HG02981 (cell line): ENCODE results near the gene MMP8.
A peak's percentile ranks its signal among the peaks of the same experiment; 100 is the strongest.
"Not testable (repeated sequence)": the region's sequence is repeated elsewhere in the genome, so short reads cannot be mapped to it uniquely, and the experiment has no call there.

Experiments used
- ATAC-seq: cut with Tn5 transposase; IDR thresholded peaks from one replicate; pipeline ENCODE4 v1.9.1; 2021; ENCODE audit warnings: mild to moderate bottlenecking, moderate library complexity; ENCODE audit not compliant: unreplicated experiment

MMP8 gene, protein sequence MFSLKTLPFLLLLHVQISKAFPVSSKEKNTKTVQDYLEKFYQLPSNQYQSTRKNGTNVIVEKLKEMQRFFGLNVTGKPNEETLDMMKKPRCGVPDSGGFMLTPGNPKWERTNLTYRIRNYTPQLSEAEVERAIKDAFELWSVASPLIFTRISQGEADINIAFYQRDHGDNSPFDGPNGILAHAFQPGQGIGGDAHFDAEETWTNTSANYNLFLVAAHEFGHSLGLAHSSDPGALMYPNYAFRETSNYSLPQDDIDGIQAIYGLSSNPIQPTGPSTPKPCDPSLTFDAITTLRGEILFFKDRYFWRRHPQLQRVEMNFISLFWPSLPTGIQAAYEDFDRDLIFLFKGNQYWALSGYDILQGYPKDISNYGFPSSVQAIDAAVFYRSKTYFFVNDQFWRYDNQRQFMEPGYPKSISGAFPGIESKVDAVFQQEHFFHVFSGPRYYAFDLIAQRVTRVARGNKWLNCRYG

DNA sequence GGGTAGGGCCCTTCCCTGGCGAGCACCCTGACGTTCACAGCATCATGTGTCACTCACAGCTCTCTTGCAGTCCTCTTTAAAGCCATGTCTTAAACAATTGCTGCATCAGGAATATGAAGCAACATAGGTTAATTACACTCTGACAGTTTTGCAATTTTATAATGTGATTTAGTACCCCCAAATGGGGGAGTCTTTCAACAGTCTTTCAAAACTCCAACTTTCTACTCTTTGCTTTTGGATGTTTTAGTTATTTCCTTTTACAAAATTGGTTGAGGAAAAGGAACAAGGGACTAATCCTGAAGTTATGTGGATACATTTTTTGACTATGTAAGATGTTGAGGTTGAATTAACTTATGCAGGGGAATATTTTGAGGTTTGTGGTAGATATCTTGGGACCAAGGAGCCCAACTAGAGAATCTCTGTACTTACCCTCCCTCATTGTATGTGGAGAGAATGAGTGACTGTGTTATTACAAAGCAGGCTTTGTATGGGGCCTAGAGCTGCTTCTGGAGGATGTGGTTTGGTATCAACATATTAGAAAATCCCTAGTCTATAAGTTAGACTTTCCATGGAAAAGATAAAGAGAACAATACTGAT lies at the start of gene MMP8:
MMP8 (minus strand) TSS at position 51 of the 597 bp plus-strand sequence. CDS start 99 bp downstream, outside the sequence.
- ATAC-seq, result no peak

DNA sequence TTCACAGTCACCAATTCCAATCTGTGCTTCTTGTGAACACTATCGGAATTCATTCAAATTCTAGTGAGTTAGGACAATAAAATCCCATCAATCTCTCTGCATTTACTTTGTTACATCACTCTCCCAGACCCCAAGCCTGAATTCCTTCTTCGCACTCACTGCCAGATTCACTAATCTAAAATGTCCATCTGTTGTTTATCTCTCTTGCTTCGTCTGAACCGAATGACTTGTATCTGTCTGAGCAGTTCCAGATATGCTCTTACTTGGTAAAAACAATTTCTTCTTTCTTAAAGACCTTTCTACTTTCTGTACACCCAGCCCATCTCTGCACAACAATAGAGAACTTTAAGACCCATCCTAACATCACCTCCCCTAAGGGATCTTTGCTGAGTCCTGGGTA lies 48.6 kb upstream of the MMP8 start:
- ATAC-seq, result no peak

DNA sequence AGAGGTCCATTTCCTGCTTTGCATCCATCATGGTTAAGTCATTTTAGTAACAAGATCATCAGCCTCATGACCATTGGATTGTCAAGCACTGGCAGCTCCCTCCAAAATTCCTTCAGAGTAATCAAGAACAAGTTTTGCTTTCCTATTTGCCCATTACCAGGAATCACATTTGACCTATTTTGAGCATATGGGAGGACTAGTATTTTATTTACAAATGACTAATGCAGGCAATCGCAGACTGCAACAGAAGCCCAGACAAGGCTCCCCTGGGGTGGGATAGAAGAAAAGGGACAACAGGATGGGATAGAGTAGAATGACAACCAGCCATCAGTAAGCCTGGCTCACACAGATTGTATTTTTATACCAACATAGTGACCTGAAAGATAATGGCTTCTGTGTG lies 46.6 kb upstream of the MMP8 start:
- ATAC-seq, result no peak

DNA sequence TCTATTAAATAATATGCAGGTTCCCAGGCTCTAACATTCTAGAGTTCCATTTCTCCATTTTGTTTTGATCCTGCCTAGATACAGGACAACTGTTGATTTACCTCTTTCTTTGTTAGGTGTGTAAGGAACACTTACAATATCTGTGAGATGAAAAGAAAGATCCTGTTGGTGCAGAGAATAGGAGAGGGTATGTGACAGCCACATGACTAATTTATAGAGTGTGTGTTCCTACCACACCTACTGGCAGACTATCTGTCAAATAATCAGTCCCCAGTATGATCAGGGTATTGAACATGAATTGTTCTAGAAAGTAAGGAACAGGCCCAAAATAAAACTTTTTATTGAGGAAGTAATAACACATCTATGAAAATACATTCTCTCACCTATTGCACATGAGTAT lies 45.4 kb upstream of the MMP8 start:
- ATAC-seq, result no peak

DNA sequence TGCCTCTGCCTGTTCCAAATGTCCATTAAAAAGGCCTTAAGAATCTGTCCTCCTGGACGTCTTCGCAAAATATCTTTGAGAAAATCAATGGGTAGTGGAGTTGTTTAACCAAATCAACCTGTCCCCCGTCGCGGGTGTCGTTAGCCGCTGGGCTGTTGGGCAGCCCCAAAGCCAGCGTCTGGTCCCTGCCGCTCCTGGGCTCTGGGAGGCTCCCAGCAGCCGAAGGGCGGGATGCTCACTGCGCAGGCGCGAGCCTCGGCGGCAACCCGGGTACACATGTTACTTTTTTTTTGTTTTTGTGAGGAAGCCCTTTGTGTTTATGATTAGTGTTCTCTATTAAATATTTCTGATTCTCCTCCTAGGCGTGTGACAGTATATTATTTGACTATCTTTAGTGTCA lies 43.0 kb upstream of the MMP8 start:
- no peak for ATAC-seq

DNA sequence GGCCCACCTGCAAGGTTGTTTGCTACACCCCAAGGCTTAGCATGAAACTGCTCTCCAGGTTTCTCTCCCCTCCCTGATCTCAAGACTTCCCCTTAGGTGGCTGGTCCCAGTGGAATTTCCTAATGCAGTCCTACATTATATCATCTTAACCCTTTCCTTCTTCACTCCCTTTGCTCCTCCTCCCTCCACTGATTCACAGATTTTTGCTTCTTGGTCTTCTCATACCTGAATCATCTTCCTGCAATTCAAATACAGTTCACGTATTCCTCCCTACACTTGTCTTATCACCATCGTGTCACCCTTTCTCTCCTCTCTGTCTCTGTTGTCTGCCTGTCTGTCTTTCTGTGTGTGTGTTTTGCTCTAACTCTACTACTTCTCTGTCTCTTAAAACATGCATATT lies 38.7 kb upstream of the MMP8 start:
- ATAC-seq, result no peak

DNA sequence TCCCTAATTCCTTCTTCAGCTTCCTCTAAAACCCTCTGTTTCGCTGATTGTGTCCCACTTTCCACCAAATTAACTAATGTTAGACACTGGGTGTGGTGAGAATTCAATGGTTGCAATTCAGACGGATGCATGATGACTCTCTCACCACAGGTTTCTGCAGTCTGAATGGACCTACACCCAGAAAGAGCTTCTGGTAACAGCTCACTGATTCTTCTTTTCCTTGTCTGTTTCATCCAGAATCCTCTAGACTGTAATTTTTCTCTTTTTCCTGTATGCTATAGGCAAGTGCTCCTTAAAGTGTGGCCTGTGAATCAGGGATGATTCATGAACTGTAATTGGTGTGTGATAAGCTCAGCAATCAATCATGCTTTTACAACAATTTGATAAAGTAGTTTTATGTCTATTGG lies 37.6 kb upstream of the MMP8 start:
- ATAC-seq, result no peak

DNA sequence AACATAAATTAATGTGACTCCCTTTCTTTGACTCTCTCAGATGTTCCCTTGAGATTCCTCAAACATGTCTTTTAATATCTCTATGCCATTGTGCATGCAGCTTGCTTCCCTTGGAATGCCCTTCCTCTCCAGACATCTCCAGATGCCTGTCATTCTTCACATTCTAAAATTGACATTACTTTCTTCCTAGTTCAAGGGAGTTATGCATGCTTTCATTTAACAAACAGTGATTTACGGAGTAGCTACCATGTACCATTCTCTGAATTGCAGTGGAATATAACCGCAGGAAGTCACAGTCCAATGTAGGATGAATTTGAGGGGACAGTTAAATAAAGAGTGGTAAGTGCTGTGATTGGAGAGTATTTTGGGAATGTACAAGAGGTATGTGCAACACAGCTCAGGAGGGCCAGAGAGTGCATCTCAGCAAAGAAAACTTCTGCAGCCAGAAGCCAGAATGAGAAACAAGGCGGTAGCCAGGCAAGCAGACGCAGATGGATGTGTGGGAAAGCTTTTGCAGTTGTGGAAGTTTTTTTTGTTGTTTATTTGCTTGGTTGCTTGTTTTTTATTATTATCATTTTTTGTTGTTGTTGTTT lies 37.0 kb upstream of the MMP8 start:
- no peak for ATAC-seq

DNA sequence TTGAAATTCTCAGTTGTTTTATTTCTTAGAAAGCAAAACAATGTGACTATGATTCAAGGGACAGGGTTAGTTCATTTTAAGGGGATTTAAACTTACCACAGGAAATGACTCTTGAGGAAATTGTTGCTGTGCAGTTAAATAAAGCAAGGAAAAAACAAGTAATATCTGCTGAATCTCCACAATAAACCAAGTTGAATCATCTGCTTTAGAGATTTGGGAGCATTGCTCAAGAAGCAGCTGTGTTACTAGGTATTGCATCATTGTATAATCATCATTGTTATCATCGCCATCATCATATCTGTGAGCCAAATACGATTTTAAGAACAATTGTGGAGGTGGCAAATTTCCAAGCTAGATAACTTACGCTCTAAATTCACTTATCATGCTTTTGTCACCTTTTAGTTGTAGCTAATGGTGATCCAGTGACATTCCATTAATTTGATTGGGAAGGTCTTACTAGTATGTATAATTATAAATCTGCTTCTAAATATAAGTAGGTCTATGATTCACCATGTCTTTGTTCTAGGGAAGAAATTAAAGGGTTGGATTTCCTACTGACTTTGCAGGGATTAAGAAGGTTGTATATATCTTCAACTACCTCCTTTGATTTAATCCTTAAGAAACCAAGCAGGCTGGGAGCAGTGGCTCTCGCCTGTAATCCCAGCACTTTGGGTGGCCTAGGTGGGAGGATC lies 35.7 kb upstream of the MMP8 start:
- no peak for ATAC-seq

DNA sequence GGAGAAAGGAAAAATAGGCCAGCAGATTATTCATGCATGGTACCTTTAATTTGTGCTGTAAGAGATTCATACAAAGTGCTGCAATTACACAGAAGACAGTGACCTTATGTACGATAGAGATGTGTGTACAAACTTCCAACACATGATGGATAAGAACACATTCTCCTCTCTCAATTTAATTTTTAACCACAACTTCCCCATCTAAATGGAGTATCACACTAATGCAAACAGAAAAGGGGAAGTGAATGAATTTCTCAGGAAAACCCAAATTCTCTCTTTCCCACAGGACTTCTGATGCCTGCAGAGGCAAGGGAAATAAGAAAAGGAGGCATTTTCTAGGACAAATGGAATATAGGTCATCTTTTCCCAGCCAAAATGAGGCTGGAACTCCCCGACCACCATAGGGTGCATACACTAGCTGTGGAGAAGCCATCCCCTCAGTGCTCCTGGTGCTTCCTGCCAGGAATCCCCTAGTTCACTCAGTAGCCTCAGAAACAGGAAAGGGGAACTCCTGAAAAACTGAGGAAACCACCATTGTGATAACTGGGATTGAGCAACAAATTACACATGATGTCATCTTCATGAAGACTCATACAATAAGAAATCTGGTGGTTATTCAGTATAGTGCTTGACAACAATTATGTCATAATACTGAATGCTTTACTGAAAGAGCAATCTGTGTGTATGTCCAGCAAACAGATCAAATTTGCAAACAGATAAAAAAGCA lies 33.2 kb upstream of the MMP8 start:
- ATAC-seq, result no peak

DNA sequence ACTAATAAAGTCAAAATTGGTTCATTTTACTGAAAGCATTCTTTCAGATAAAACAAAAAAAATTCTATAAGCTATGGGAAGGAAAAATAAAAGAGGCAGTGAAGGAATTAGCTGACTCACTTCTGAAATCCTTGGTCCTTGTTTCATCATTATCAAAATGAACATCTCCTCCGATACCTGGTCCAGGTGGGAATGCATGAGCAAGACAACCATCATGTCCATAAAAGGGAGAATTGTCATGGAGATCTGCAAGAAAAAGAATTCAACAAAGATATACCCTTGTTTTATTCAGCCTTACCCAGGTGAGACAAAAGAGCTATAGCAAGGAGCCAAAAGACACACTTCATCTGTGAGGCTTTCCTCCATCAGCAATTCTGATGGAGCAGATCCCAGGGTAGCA lies 28.5 kb upstream of the MMP8 start:
- no peak for ATAC-seq

DNA sequence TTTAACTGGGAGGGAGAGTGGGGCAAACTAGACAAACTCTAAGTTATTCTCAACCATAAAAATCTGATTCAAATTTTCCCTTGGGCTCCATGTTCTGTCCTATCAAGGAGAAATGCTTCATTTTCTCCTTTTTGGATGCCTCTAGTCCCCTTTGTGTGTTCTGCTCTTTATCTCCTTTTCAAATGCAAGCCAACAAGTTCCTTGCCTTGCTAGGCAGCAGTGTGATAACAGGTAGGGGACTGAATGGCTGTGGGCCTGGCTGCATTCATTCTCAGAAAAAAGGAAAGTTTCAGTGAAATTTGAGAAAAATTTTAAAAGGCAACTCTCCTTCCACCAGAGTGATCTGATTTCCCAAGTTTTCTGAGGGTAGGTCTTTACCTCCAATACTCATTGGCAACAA lies 26.9 kb upstream of the MMP8 start:
- ATAC-seq, result no peak

DNA sequence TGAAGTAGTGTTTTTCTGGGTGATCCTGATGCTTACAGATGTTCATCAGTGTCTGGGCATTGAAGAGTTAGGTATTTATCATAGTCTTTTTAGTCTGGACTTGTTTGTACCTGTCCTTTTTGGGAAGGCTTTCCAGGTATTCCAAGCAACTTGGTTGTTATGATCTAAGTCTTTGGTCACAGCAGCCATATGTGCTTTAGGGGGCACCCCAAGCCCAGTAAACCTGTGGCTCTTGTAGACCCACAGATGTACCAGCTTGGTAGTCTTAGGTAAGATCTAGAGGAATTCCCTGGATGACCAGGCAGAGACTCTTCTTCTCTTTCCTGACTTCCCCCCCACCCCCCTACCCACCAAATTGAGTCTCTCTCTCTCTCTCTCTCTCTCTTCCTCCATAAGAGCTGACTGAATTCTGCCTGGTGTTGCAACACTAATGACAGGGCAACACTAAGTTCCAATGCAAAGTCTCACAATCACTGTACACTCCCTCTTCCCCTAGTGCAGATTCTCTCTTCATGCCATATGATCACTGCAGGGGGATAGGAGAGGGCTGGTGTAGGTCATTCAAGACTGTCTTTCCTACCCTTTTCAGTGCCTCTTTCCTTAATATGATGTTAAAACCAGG lies 24.5 kb upstream of the MMP8 start:
- ATAC-seq, result no peak

DNA sequence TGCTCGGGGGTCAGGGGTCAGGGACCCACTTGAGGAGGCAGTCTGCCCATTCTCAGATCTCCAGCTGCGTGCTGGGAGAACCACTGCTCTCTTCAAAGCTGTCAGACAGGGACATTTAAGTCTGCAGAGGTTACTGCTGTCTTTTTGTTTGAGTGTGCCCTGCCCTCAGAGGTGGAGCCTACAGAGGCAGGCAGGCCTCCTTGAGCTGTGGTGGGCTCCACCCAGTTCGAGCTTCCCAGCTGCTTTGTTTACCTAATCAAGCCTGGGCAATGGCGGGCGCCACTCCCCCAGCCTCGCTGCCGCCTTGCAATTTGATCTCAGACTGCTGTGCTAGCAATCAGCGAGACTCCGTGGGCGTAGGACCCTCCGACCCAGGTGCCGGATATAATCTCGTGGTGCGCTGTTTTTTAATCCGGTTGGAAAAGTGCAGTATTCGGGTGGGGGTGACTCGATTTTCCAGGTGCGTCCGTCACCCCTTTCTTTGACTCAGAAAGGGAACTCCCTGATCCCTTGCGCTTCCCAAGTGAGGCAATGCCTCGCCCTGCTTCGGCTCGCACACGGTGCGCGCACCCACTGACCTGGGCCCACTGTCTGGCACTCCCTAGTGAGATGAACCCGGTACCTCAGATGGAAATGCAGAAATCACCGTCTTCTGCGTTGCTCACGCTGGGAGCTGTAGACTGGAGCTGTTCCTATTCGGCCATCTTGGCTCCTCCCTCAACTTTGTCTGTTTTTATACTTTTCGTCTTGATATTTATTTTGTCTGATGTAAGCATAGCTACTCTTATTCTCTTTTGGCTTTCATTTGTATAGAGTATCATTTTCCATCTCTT lies 22.2 kb upstream of the MMP8 start:
- ATAC-seq, result not testable (repeated sequence)

DNA sequence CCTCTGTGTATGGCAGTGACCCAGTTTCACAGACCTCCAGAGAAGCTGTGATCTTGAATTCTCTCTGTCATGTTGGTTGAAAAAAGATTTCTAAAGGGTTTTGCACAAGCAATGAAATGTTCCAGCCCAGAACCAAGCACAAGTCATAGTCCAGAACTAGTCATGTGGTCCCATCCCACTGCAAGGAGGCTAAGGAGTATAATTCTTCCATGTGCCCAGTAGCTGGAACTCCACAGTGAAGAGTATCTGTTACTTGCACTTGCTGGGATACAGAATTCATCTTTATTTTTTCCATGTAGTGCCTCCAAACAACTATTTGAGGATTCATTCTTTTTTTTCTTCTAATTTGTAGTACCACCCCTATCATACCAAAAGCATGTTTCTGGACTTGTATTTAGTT lies 9.9 kb upstream of the MMP8 start:
- ATAC-seq, result no peak

DNA sequence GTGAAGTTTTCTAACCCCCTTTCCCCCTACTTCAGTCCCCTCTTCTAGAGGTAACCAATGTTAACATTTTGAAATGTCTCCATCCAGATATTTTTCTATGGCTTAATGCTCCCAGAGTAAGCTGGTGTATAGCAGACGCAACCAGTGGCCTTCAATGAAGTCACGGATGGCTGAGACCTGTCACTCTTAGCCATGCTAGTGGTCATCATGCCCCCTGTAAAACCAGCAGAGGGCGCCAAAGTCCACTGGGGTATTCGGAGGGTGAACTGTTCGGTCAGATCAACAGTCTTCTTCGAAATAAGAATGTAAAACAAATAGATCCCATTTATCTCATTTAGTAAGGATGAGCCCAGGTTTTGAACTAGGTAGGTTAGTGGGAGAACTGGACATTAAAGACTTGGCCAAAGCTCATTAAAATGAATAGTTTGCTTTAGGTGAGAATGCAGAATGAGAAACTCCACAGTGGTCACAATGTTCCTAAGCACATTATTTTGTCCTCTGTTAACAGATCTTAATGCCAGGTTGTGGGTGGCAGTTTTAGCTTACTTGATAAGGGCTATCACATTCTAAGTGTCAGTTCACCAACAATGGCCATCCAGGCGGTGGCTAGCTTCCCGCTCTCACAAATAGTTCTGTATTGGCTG lies 8.6 kb upstream of the MMP8 start:
- ATAC-seq, result peak; percentile 91

DNA sequence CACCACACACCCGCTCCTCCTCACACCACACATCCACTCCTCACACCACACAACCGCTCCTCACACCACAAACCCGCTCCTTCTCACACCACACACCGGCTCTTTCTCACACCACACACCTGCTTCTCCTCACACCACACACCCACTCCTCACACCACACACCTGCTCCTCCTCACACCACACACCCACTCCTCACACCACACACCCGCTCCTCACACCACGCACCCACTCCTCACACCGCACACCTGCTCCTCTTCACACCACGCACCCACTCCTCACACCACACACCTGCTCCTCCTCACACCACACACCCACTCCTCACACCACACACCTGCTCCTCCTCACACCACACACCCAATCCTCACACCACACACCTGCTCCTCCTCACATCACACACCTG lies 6.2 kb upstream of the MMP8 start:
- ATAC-seq, result not testable (repeated sequence)

DNA sequence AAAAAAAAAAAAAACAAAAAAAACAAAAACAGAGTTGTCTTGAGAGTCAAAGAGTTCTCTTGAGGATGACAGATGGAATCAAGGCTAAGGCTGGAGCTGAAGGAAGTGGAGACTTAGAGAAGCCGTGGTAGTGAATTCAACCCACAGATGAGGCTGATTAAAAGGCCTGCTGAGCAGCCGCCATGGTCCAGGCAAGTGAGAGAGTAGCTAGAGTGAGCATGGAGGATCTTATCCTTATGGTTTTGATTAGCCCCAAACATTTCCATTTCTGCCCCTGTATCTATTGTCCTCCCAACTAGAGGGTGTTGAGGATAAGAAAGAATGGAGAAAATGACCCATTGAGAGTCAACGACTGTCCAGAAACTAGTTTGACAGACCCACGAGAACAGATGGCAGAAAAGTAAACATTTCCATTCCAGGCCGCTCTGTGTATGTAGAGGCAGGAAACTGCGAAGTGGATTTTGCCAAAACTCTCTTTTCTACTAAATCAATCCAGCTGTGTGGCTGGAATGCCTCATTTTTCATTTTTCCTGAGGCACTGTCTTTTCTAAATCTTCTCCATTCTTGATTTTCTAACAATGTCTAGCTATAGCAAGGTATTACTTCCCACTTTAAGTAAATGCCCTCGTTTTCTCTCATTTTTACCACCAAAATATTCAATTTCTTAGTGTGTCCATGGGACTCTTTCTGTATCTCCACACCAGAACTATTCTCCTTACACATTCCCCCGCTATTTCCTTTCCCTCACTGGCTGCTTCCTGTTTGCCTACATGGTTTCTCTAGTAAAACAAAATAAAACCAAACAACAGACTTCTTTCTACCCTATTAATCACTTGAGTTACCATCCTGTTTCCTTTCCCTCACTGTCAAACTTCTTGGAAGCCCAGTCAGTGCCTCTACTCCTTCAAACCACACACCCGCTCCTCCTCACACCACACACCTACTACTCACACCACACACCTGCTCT lies 5.4 kb upstream of the MMP8 start:
- no peak for ATAC-seq
